CD4-positive, alpha-beta T cell treated with Interleukin-10 for 1 hour (primary cell): ENCODE results near the gene ZNF593.

ENCODE experiments used
- DNase-seq: peaks from one replicate; pipeline ENCODE4 v3.0.0-alpha.2; 2020

ZNF593 gene

GRCh38 chr1:26153966-26154532, 15.7 kb upstream of the ZNF593 start:
- DNase-seq, result no peak

GRCh38 chr1:26154750-26155149, 15.0 kb upstream of the ZNF593 start:
- DNase-seq, result no peak

- DNase-seq, result no peak
These were observed 14.1 kb upstream of the ZNF593 start for GRCh38 chr1:26155370-26156284.

- no peak for DNase-seq
These were observed 13.2 kb upstream of the ZNF593 start for GRCh38 chr1:26156285-26157038.

- no peak for DNase-seq
These were observed 11.3 kb upstream of the ZNF593 start for GRCh38 chr1:26158271-26158907.

- DNase-seq, result no peak
These were observed 10.6 kb upstream of the ZNF593 start, which contains the start of gene FAM110D for GRCh38 chr1:26158908-26159742. FAM110D (plus strand) TSS chr1:26159079; CDS start chr1:26161292, 2,213 bp downstream.

- no peak for DNase-seq
These were observed 10.0 kb upstream of the ZNF593 start for GRCh38 chr1:26159743-26160039.

- DNase-seq, result no peak
These were observed 8.9 kb upstream of the ZNF593 start for GRCh38 chr1:26160527-26161414.

- peak; percentile 28 for DNase-seq
These were observed 8.1 kb upstream of the ZNF593 start for GRCh38 chr1:26161415-26162219.

- DNase-seq, result no peak
These were observed 7.4 kb upstream of the ZNF593 start for GRCh38 chr1:26162220-26162709.

GRCh38 chr1:26163684-26164035, 6.0 kb upstream of the ZNF593 start:
- no peak for DNase-seq

- DNase-seq, result peak; percentile 53
These were observed 5.5 kb upstream of the ZNF593 start for GRCh38 chr1:26164036-26164860.

GRCh38 chr1:26164861-26165842, 4.6 kb upstream of the ZNF593 start:
- DNase-seq, result no peak

GRCh38 chr1:26166719-26167281, 2.9 kb upstream of the ZNF593 start:
- no peak for DNase-seq

GRCh38 chr1:26168410-26169197, 1.1 kb upstream of the ZNF593 start, which contains the start of gene C1orf232:
C1orf232 (minus strand) TSS chr1:26168963; CDS start chr1:26168499, 464 bp downstream.
- no peak for DNase-seq

- DNase-seq, result no peak
These were observed 532 bp upstream of the ZNF593 start for GRCh38 chr1:26169198-26169554.

- DNase-seq, result no peak
These were observed 739 bp downstream of the ZNF593 start for GRCh38 chr1:26170472-26170821.
